Right lung (tissue), 5 donors: ENCODE data around the gene IFNAR2. TPM values are rescaled to one million over a fixed set of nuclear protein-coding genes. Genes with fewer than 3 reads are reported as not detected.
"Not testable (repeated sequence)": the region's sequence is repeated elsewhere in the genome, so short reads cannot be mapped to it uniquely, and the experiment has no call there.

Experiments used
- DNase-seq, 2 donors: peaks; one replicate each; pipeline ENCODE4 v3.0.0-alpha.2; 2013
- polyA plus RNA-seq, 5 donors: library from polyadenylated mRNA; unstranded; fragments of 120-200 nt; gene quantifications; one replicate each; pipeline versions ENCODE4 v1.2.1 to v1.2.3, GENCODE V29; 2013; ENCODE audit warnings: inconsistent platforms in 1 of 5, low replicate concordance in 1 of 5; ENCODE audit not compliant: insufficient read length in 5 of 5, insufficient read depth in 1 of 5

The IFNAR2 gene
- polyA plus RNA-seq, 5 donors: 15.0 to 27.4 (median 22.0) TPM

GRCh38 chr21:33242846-33243245, 13.1 kb downstream of the IFNAR2 start:
- DNase-seq: not testable (repeated sequence)

- no peak for DNase-seq
Measured at GRCh38 chr21:33244082-33244778, 14.5 kb downstream of the IFNAR2 start.

- no peak for DNase-seq
Measured at GRCh38 chr21:33244779-33245105, 15.0 kb downstream of the IFNAR2 start.

GRCh38 chr21:33245289-33245918, 15.7 kb downstream of the IFNAR2 start:
- no peak for DNase-seq

GRCh38 chr21:33246506-33246905, 16.8 kb downstream of the IFNAR2 start:
- no peak for DNase-seq

DNA sequence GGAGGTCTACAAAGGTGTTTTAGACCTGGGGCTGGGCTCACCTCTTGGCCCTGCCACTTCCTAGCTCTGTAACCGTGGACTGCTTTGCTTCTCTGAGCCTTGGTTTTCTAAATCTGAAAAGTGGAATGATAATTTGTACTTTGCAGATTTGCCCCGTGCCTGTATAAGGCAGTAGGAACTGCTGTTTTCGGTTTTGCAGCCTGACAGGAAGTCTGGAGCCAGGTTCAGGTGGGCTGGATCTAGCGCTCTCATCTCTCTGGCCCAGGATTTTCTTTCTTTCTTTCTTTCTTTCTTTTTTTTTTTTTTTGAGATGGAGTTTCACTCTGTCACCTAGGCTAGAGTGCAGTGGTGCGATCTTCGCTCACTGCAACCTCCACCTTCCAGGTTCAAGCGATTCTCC, 17.2 kb downstream of the IFNAR2 start:
- DNase-seq: no peak

DNA sequence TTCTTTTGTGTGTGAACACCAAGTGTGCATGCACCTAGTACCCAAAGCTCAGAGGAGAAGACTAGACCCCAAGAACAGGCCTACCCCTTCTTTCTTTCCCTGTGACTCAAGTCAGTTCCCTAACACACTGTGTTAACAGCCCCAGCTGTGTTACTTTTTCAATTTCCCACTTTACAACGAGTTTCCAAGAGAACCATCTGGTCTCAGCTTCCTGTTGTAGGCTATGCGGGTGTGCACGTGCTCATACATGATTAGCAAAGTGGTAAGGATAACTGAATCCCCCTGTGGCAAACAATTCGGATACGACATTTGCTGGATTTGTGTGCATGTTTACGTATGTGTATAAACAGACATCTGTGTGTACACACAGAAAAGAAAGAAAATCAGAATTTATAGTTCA, 17.9 kb downstream of the IFNAR2 start:
- no peak for DNase-seq

DNA sequence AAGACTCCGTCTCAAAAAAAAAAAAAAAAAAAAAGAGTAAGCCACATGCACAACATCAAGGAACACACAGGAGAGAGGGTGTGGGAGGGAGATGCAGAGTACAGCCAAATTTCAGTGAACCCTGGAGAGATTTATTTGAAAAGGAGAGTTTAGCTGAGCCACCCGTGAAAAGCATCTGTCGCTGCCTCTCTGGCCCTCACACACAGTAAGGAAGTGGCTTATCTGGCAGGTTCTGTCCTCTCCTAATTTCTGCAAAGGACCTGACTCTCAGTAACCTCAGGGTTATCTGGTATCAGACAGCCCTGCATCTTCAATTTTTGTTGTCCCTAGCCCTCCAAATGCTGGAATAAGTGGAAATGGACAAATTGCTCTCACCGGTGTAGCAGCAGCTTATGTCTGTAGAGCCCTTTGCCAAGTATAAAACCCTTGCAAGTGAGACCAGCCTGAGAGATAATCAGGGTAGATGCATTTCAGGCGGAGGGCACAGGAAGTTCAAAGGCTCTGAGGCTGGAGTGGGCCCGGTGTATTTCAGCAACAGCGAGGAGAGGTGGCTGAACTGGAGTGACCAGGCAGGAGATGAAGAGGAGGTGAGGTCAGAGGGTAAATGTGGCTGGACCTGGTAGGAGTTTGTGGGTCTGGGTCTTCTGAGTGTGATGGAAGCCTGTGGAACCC, 19.7 kb downstream of the IFNAR2 start:
- no peak for DNase-seq

GRCh38 chr21:33251119-33251518, 21.4 kb downstream of the IFNAR2 start:
- no peak for DNase-seq

GRCh38 chr21:33253382-33253781, 23.6 kb downstream of the IFNAR2 start:
- DNase-seq: not testable (repeated sequence)

DNA sequence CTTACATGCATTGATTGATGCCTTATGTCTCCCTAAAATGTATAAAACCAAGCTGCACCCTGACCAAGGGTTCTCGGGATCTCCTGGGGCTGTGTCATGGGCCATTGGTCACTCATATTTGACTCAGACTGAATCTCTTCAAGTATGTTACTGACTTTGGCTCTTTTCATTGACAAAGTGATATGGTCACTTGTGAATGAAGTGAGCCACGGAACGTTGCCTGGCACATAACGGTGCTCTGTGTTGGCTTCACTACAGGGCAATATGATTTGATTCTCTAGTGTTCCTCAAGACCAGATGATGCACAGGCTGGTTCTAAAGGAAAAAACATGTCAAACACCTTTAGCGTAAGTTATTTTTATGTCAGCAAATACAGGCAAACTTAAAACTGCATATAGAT, 25.0 kb downstream of the IFNAR2 start:
- no peak for DNase-seq

GRCh38 chr21:33255404-33255803, 25.7 kb downstream of the IFNAR2 start:
- DNase-seq: no peak

DNA sequence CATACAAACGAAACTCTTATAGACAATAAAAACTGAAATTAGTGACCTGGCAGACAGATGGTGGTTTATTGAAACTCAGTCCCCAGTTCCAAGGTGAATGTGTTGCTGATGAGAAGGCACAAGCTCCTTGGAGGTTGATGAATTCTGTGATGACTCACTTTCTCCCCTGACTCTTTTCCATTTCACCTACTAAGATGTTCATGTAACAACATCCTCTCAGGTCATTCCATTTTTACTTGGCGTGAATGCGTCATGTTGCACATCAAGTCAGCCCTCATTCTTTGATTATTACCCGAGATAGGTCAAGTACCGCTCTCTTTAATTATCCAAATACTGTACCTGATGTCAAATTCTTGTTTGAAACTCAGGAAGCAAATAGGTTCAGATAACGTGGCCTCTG, 26.3 kb downstream of the IFNAR2 start:
- no peak for DNase-seq

DNA sequence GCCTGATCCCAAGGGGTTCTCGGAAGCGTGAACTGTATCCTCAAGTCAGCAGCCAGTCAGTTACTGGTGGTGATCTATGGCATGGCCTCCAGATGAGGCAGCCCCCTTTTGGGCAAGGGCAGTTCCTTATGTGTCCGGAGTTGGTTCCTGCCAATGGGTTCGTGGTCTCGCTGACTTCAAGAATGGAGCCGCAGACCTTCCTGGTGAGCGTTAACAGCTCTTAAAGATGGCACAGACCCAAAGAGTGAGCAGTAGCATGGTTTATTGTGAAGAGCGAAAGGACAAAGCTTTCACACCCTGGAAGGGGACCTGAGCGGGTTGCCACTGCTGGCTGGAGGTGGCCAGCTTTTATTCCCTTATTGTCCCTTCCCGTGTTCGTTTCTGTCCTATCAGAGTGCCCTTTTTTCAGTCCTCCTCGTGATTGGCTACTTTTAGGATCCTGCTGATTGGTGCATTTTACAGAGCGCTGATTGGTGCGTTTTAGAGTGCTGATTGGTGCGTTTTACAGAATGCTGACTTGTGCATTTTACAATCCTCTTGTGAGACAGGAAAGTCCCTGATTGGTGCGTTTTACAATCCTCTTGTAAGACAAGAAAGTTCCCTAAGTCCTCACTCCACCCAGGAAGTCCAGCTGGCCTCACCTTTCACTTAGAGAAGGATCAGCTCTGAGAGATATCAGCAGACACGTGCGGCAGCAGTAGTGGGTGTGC, 27.5 kb downstream of the IFNAR2 start:
- DNase-seq: no peak

DNA sequence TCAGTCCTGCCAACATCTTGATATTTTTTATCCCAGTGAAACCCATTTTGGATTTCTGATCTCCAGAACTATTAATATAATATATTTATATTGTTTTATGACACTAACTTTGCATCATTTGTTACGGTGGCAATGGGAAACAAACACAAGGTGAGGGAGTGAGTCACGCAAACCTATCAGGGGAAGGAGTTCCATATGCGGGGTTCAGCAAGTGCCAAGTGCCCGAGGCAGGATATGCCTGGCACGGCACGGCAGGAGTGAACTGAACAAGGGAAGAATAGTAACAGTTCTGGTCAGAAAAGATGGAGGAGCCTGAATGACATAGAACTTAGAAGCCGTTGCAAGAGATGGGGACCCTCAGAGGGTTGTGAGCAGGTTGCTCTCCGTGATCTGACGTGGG, 28.7 kb downstream of the IFNAR2 start:
- no peak for DNase-seq

- no peak for DNase-seq
Measured at GRCh38 chr21:33259428-33259827, 29.7 kb downstream of the IFNAR2 start.

DNA sequence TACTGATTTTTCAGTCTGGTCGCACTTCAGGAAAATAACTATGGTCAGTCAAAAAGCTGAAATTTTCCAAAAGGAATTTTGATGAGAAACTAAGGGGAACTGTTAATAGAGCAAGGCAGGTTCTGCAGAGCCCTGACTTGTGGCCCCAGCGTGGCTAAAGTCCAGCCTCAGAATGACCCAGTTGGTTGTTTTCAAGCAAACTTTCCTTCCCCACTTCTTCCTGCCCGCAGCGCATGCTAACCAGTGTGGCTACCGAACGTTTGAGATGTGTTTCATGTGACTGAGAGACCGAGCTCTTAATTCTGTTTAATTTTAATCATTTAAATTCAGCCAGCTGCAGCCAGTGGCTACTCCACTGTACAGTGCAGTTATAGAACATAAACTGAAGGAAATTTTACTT, 30.3 kb downstream of the IFNAR2 start:
- DNase-seq: no peak

GRCh38 chr21:33261635-33262034, 31.9 kb downstream of the IFNAR2 start:
- DNase-seq: no peak

DNA sequence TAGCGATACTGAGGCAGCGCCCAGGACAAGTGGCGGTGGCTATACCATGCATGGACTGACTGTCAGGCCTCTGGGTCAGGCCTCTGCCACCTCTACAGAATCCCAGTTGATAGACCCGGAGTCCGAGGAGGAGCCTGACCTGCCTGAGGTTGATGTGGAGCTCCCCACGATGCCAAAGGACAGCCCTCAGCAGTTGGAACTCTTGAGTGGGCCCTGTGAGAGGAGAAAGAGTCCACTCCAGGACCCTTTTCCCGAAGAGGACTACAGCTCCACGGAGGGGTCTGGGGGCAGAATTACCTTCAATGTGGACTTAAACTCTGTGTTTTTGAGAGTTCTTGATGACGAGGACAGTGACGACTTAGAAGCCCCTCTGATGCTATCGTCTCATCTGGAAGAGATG, 33.2 kb downstream of the IFNAR2 start:
- no peak for DNase-seq

DNA sequence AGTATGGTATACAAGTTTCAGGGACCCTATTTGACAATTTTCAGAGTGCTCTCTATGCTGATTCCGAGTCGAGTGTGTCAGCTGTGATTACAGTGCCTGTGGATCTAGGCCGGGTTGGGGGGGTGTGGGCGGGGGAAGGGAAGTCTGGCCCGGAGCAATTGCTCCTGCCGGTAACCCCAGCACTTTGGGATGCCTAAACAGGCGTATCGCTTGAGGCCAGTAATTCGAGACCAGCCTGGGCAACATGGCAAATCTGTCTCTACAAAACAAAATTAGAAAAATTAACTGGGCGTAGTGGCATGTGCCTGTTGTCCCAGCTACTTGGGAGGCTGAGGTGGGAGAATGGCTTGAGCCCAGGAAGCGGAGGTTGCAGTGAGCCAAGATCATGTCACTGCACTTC, 34.8 kb downstream of the IFNAR2 start:
- no peak for DNase-seq

DNA sequence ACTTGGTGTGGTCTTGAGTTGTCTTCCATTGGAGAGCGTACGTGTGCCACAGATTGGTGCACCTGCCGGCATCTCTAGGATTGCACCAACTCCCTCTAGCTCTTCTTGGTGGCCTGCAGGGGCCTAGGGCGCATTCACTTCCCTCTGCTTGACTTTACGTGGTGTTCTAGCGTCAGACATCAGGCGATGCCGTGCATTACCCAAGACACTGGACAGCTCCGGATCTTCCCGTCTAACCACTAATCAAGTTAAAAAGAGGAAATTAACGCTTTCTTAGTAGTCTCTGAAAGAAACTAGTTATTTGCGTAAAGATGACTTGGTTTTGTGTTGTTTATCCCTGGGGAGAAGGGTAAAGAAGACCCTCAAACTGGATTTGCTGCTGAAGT, 35.9 kb downstream of the IFNAR2 start:
- peak; percentile 17 to 21 for DNase-seq

DNA sequence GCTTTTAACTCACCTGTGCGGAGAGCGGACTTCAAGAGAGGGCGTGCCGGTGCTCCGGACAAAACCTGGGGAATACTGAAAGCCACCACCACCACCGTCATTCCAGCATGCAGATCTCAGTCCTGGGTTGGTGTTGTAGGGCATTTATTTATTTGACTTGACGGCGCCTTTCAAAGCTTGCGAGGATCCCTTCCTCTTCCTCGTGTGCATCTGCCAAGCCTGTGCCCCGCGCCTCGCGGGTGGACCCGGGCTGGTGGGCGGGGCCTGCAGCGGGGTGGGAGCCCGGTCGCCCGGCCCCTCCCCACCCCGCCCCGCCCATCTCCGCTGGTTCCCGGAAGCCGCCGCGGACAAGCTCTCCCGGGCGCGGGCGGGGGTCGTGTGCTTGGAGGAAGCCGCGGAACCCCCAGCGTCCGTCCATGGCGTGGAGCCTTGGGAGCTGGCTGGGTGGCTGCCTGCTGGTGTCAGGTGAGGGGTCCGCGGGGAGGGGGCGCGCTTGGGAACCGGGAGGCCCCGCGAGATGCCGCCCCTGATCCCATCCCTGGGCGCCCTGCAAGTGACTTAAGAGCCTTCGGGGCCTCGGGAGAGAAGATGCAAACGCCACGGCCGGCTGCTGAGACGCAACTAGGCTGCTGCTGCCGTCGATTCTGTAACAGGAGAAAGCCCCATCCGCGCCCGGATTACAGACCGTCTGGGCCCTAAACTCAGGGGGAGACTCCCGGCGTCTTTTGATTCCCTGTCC, 36.5 kb downstream of the IFNAR2 start, which contains the start of gene IL10RB:
Gene IL10RB, plus strand, starts transcription at position 318 of the 739 bp plus-strand sequence. Its CDS starts 99 bp downstream, at position 417.
- peak; percentile 76 to 79 for DNase-seq
